Nucleus accumbens (tissue), 56 donors: Measurements from ENCODE around the gene KIAA1549.
"Not testable (repeated sequence)": the region's sequence is repeated elsewhere in the genome, so short reads cannot be mapped to it uniquely, and the experiment has no call there.

Source experiments
- DNase-seq, 56 donors: peaks; one replicate each; lab custom pipeline; 2025; lab: John Stamatoyannopoulos, UW

Gene KIAA1549

DNA sequence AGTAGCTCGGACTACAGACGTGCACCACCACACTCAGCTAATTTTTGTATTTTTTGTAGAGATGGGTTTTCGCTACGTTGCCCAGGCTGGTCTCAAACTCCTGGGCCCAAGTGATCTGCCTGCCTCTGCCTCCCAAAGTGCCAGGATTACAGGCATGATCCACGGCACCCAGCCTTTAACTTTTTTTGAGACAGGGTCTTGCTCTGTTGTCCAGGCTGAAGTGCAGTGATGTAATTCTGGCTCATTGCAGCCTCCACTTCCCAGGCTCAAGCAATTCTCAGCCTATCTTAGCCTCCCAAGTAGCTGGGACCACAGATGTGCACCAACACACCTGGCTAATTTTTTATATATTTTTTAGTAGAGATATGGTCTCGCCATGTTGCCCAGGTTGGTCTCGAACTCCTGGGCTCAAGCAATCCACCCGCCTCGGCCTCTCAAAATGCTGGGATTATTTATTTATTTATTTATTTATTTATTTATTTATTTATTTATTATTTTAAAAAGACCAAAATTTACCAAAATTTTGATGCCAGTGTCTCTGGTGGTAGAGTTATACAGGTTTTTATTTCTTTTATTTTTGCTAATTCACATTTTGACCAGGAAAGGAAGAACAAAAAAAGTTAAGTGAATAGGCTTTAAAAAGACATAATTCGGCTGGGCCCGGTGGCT is 158.2 kb downstream of the KIAA1549 start:
- no peak for DNase-seq

DNA sequence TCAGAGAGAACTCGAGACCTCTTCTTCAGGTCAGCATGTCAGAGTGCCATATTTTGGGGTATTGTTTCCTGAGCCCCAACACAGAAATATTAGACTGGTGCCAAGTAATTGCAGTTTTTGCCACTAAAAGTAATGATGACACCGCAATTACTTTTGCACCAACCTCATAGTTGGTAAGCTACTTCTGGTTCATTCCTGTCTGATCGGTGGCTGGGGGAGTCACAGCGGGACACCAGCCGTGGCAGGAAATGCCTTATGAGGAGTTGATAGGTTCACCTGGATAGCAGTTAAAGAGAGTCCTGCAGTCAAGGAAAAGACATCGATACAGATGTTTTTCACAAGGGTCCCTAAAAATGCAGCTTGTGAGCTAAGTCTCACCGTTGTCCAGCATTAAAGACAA is 159.3 kb downstream of the KIAA1549 start:
- DNase-seq: no peak

DNA sequence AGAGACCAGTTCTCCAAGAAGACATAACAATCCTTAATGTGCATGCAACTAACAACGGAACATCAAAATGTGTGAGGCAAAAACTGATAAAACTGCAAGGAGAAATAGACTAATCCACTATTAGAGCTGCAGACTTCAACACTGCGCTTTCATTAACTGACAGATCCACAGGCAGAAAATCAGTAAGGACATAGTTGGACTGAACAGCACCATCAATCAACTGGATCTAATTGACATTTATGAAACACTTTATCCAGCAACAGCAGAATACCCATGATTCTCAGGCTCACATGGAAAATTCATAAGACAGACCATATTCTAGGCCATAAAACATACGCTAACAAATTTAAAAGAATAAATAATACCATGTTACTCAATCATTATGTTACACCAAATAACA is 161.6 kb downstream of the KIAA1549 start:
- no peak for DNase-seq

DNA sequence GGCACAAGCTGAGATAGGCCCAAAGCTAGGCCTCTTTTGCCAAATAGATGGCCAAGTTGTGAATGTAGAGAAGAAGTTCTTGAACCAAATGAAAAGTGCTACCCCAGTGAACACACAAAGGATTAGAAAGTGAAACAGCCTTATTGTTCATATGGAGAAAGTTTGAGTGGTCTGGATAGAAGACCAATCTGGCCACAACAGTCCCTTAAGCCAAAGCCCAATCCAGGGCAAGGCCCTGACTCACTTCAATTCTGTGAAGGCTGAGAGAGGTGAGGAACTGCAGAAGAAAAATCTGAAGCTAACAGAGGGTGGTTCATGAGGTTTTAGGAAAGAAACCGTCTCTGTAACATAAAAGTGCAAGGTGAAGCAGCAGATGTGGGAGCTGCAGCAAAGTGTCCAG is 164.5 kb downstream of the KIAA1549 start:
- no peak for DNase-seq

DNA sequence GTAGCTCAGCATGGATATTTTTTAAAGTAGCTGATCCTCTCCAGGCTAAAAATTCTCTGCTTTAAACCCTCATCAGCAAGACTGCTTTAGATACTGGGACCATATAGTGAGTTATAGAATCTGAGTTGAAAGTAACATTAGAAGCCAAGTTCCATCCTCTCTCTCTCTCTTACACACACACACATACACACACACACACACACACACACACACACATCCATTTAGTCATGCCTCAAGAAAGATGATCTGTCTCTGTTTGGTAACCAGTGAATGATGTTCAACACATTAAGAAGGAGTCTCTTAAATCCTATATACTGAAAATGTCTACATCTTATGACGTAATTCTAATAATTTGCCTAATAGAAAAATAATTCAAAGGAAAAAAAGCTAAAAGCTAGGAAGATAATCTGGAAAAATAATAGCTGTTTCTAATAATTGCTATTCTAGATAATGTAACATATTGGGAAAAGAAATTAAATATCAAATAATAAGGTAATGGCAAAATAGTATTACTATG is 166.3 kb downstream of the KIAA1549 start:
- no peak for DNase-seq

DNA sequence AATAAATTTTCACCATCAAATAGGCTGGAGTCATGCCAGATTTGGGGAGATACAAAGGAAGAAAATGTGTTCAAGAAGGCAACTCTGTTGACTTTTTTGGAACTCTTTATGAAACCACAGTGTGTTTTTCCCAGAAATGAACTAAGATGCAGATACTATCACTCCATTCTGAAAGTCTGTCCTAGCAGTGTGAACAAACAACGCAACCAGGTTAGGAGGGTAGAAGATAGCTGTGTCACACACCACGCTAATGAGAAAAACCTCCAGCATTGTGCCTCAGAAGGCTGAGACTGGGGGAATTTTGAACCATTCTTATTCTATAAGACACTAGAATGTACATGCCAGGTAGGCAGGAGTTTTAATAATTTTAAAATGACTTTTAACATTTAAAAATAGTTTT is 167.2 kb downstream of the KIAA1549 start:
- DNase-seq: no peak

DNA sequence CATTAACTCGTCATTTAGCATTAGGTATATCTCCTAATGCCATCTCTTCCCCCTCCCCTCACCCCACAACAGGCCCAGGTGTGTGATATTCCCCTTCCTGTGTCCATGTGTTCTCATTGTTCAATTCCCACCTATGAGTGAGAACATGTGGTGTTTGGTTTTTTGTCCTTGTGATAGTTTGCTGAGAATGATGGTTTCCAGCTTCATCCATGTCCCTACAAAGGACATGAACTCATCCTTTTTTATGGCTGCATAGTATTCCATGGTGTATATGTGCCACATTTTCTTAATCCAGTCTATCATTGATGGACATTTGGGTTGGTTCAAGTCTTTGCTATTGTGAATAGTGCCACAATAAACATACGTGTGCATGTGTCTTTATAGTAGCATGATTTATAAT is 169.9 kb downstream of the KIAA1549 start:
- not testable (repeated sequence) for DNase-seq

DNA sequence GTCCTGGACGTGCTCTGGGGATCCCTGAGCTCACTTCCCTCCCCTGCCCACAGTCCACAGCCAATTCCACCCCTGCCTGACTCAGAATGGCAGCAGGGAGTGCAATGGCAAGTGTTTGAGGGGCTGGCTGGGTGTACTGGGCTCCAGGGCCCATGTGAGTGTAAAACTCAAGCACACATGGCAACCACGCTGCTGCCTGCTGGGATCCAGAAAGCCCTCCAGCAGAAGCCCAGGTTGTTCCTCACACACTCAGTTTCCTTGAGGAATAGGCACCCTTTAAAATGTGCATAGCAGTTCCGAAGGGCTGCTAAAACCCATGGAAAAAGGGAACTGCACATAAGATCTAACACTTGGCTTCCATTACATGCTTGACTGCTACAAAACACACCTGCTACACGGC is 171.8 kb downstream of the KIAA1549 start:
- DNase-seq: no peak

DNA sequence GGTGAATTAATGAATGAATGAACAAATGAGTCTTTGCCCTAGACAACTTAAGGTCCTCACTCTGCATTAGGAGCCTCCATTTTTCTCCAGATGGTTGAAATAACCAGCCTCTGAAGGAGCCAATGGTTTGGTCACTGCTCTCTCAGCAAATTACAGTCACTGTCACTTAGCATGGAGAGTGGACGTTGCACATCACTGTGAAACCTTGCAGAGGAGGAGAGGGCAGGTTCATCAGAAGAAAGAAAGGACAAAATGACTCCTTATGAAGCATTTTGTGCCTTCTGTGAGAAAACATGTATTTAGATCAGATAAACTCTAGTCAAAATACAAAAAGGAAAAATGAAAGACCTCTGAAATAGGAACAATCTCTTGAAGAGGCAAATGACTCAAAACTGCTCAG is 176.6 kb downstream of the KIAA1549 start:
- DNase-seq: no peak

DNA sequence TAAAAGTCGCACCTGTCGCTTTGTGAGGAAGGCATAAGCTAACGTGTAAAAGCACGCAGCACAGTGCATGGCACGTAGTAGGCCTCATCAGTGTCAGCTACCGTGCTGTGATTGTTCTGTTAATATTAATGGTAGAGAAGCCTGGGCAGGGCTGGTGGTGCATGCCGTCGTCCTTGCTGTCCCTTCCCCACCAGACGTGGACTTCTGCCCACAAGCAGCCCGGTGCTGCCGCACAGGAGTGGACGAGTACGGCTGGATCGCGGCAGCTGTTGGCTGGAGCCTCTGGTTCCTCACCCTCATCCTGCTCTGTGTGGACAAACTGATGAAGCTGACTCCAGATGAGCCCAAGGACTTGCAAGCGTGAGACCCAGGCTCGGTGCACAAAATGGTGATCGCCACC is 178.5 kb downstream of the KIAA1549 start:
- no peak for DNase-seq

DNA sequence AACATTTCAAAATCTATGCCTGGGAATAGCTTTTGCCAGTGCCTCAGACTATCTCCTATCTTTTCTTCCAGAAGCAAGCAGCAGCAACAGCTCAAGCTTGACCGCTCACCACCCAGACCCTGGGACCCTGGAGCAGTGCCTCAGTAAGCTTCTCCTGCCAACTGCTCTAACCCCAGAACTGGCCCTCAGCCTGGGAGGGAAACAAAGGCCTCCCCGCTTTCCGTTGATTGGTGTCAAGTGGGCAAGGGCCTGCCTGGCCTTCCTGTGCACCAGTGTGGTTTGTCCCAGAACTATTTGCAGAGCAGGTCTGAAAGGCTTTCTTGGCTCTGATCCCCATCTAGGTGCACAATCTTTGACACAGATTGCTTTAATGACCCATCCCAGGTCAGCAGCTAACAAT is 179.9 kb downstream of the KIAA1549 start:
- peak in 14 of 56 donors; percentile 2 to 56 (median 17) for DNase-seq

DNA sequence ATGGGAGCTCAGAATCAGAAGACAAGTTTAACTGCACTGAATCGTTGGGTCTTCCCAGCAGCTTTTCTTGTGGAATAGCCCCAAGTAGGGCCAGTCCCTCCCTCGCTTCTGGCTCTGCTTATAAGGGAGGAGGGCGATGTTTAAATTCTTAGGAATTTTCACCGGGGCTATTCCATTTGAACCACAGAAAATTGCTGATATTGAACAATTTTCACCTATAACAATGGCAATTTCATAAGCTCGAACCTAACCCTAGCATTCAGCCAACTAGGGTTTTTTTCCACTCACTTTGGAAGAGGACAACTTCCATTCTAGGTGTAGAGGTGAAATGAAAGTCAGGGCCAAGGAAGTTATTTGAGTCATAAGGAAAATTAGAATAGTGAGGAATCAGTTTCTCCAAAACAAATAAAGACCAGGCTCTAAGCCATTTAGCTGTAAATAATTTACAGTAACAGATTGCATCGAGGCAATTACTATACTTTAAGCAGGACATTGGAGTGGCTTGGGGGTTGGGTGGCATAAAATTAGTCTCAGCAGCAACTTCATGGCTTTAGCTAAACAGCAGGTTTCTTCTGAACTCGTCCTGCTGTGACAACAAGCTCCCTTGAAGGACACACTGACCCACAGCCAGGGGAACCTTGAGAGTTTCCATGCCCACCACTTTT is 181.7 kb downstream of the KIAA1549 start:
- no peak for DNase-seq

DNA sequence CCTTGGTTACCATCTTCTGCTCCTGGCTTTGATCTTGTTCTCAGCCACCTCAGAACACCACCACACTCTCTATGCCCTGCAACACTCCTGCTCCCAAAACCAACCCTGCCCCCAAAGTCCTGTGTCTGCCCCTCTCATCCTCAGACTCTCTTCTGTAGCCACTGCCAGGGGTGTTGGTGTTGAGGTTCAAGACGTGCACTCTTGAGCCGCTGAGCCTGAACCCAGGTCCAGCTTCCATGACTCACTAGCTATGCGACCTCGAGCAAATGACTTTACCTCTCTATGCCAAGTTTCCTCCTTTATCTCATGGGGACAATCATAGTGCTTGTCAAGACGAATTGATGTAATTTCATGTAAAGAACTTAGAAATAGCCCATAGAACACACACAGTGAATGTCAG is 182.4 kb downstream of the KIAA1549 start:
- no peak for DNase-seq

DNA sequence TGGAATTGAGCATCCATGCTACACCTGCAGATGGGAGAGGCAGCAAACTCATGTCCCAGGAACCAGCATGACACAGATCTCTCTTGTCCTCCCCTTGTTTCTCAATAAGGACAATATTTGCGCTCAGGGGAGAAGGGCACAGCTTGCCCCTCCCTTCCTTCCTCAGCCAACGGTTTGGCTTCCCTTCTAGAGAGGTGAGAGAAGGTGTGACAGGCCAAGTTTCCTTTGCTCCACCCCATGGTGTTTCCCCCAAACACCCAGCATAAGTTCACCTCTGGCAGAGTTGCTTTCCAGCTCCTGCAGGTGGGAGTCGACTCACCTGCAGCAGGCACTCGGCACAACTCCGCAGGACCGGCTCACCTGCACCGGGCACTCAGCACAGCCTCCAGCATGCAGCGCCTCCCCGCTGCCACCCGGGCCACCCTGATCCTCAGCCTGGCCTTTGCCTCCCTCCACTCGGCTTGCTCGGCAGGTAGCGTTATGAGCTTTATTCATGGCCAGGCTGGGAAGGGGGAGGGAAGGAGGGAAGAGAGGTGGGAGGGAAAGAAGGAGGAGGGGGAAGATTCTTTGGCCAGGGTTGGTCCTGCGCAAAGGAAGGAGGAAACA is 183.4 kb downstream of the KIAA1549 start, which contains the start of the genes ATP6V0A4 and TMEM213:
ATP6V0A4 (minus strand) TSS at position 482 of the 606 bp plus-strand sequence. CDS start 26,949 bp downstream, outside the sequence.
TMEM213 (plus strand) TSS at position 280 of the 606 bp plus-strand sequence; CDS start at position 391, 111 bp downstream.
- no peak for DNase-seq

DNA sequence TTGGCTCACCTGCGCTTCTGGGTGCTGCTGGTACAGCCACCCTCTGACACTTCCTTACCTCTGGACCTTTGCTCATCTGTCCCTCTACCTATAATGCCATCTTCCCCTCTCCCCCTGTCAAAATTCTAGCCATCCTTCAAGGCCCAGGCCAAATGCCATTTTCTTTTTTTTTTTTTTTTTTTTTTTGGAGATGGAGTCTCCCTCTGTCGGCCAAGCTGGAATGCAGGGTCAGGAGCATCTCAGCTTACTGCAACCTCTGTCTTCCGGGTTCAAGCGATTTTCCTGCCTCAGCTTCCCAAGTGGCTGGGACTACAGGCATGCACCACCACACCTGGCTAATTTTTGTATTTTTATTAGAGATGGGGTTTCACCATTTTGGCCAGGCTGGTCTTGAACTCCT is 184.1 kb downstream of the KIAA1549 start:
- DNase-seq: not testable (repeated sequence)

DNA sequence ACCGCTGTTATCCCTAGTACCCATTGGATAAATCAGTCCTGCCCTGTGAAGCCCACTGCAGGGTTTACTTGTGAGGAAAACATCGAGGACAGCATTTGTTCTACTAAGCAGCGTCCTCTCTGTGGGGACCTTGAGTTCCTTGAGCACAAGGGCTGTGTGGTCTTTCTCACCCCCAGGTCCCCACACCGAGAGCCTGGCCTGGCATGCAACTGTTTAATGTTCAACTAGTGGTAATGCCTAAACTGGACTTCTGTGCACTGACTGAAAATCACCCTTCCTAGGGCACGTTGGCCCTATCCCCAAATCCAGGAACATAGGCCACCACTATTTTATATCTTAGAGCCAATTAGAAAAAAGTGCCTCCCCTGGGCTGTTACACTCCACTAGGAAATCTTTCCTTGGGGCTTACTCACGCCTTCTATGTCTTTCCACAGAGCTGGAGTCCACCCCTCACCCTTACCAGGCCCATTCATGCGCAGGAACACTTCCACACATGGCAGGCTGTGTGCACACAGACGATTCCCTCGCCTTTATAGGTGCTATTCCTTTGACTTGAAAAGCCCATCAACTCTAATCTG is 185.1 kb downstream of the KIAA1549 start:
- DNase-seq: no peak

DNA sequence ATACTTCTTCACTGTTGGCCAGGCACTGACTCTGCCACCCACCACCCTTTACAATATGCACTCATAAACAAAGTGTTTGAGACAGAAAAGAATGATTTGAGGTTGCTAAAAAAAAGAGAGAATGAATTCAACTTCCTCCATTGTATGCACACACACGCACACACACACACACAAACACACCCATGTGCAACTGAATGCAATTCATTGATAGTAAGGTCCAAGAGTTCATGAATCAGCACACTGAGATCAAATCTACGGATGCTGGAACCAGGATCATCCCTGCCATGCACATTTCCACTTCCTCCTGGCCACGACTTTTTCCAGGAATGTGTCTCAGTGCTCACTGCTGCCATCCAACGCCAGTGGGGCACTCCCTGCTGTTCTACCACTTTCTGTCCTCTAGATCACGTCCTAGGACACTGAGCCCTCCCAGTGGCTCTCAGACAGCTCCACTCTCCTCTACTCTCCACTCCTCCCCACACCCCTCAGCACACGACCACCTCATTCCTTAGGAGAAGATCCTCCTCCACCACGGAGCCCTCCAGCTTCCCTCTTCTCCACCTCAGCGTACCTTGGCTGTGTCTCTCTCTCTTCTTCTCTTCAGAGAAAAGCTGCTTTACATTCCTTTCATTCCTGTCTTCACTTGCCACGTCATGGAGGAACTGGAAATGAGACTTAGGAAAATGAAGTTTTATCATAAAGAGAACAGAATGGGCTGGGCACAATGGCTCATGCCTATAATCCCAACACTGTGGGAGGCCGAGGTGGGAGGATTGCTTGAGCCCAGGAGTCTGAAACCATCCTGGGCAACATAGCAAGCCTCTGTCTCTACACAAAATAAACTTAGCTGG is 195.4 kb downstream of the KIAA1549 start:
- no peak for DNase-seq

DNA sequence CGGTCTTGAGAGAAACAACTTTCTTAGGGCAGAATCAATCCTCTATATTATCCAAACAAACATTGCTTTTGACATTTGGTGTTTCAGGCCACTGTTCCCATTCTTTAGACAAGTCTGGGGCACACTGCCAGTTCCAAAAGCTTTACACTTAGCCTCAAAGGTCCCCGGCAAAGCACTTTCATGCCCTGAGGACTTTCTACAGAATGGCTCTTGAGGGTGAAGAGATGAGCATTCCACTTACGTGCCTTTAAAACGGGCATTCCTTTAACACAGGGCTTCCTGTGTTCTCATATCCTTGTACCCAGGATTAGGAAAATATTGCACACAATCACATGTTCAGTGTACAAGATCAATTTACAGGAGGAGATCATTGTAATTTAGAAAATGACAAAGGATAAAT is 196.5 kb downstream of the KIAA1549 start:
- DNase-seq: no peak
